ENCODE results near the gene YIF1A.

The YIF1A gene

GRCh38 chr11:66243782-66244535, 45.0 kb downstream of the YIF1A start:
- no peak for DNase-seq (ENCODE audit: low read depth)

GRCh38 chr11:66242095-66242765, 46.7 kb downstream of the YIF1A start:
- DNase-seq (ENCODE audit: low read depth), result no peak

GRCh38 chr11:66240781-66241136, 48.2 kb downstream of the YIF1A start:
- no peak for DNase-seq (ENCODE audit: low read depth)

GRCh38 chr11:66239998-66240780, 48.8 kb downstream of the YIF1A start:
- no peak for DNase-seq (ENCODE audit: low read depth)

- no peak for DNase-seq (ENCODE audit: low read depth)
Measured at GRCh38 chr11:66239511-66239910, 49.4 kb downstream of the YIF1A start.

- DNase-seq (ENCODE audit: low read depth), result no peak
Measured at GRCh38 chr11:66238786-66239413, 50.0 kb downstream of the YIF1A start.

GRCh38 chr11:66237867-66238266, 51.1 kb downstream of the YIF1A start:
- no peak for DNase-seq (ENCODE audit: low read depth)

GRCh38 chr11:66235141-66235540, 53.8 kb downstream of the YIF1A start:
- no peak for DNase-seq (ENCODE audit: low read depth)

All from stimulated activated CD4-positive, alpha-beta T cell treated with anti-CD3 and anti-CD28 coated beads, Interleukin-2, amount 100 ng/mL, for 4 hours (primary cell).